Measurements from ENCODE around the gene CAMSAP2.

CAMSAP2 gene

GRCh38 chr1:200714504-200715187 is 24.0 kb upstream of the CAMSAP2 start:
- no peak for DNase-seq (ENCODE audit: extremely low spot score)
- TF ChIP-seq CTCF (IDR thresholded peaks at IDR 0.05; ENCODE audit: control extremely low read depth, extremely low read depth, low read depth, missing control alignments) = no peak
- ChIA-PET POLR2A (no interaction called here), CTCF (interaction anchor here (1.2 to 1.3 kb wide), 4 partner anchors 11 to 89 kb away, joined by 3 to 4 read pairs (median 3); no protein-coding TSS in a partner anchor)

GRCh38 chr1:200720199-200720598 is 18.5 kb upstream of the CAMSAP2 start:
- TF ChIP-seq CTCF (IDR thresholded peaks at IDR 0.05; ENCODE audit: control extremely low read depth, extremely low read depth, low read depth, missing control alignments) = no peak
- CTCF ChIA-PET = interaction anchor here (0.9 to 1.4 kb wide), 4 partner anchors 9 to 128 kb away, joined by 3 to 6 read pairs (median 4); no protein-coding TSS in a partner anchor
- POLR2A ChIA-PET = no interaction called here
- no peak for DNase-seq (ENCODE audit: extremely low spot score)

DNA sequence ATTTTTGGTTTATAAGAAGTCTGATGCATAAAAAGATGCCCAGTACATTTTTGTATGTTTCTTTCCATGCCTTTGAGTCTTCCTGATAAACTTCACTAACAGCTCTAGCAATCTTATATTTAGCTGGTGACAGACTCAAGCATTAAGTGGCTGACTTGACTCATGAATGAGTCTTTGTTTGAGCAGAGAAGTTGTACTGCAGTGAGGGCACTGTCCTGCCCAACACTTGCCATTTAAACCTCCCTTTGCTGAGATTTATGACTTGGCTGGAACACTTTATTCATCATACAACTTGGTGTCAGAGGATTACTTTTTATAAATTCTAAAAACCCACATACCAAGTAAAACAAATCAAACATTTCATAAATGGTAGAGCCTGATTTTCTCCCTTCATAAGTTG is 14.6 kb upstream of the CAMSAP2 start:
- ChIA-PET POLR2A (no interaction called here), CTCF (no interaction called here)
- no peak for TF ChIP-seq CTCF (IDR thresholded peaks at IDR 0.05; ENCODE audit: control extremely low read depth, extremely low read depth, low read depth, missing control alignments)
- no peak for DNase-seq (ENCODE audit: extremely low spot score)

DNA sequence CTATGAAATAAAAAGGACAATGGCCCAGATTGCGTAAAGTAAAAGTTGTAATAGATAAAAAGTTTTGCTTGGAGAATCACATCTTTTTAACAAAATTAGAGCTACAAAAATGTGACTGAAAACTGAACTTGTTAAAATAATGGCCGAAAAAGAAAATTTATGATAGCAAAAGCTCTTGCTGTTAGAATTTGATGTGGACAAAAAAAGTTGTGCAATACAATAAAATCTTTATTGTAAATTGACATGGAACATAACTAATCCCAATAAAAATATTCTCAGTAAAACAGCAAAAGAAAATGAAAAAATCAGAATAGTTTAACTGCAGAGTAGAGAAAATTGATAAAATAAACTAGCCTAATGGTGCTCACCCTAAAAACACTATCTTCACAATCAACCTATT is 11.4 kb upstream of the CAMSAP2 start:
- ChIA-PET CTCF (interaction anchor here (1.3 kb wide), 1 partner anchor 11 kb away, joined by 5 read pairs; the partner anchor contains the start of gene CAMSAP2), POLR2A (no interaction called here)
- DNase-seq (ENCODE audit: extremely low spot score) = no peak
- no peak for TF ChIP-seq CTCF (IDR thresholded peaks at IDR 0.05; ENCODE audit: control extremely low read depth, extremely low read depth, low read depth, missing control alignments)

DNA sequence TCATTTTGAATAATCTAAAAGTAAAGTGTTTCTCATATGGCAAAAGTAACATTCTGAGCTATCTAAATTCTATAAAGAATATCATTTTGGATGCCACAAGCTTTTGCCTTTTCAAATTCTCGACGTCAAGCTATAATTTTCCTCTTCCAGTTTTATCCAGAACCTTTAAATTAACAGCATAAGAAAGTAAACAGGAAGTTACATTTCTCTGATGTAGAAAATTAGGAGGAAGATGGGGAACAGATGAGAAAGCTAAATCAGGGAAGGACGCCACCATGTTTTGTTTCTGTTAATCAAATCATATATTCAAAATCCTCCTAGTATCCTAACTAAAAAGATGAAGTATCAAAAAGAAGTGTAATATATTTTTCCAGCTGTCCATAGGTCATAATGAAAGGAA is 8.8 kb upstream of the CAMSAP2 start:
- no peak for TF ChIP-seq CTCF (IDR thresholded peaks at IDR 0.05; ENCODE audit: control extremely low read depth, extremely low read depth, low read depth, missing control alignments)
- DNase-seq (ENCODE audit: extremely low spot score) = no peak
- ChIA-PET CTCF (interaction anchor here (1.5 to 1.6 kb wide), 3 partner anchors 12 to 285 kb away, joined by 3 to 4 read pairs (median 3); no protein-coding TSS in a partner anchor), POLR2A (no interaction called here)

DNA sequence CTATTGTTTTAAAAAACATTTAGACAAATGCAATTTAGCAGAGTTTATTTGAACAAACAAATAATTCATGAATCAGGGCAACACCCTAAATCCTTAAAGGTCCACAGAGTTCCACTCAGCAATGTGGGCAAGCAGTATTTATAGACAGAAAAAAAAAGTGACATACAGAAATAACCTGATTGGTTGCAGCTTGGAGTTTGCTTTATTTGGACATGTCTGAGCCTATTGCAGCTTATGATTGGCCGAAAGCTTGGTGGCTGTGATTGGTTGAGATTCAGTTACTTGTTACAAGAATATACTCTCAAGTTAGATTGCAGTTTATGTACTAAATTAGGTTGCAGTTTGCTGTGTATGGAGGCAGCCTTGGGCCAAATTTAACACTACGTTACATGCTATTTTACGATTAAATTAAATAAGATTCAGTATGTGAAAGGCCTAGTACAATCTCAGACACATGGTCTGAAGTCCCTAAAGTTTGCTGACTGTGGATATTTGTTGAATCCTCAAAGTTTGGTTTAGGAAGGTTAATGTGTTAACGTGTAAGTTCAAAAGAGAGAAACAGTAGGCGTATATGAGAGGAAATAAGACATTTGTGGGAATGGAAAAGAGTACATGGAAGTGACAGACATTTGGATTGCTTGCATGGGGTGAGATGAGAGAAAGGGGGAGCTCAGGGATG is 6.9 kb upstream of the CAMSAP2 start:
- no peak for TF ChIP-seq CTCF (IDR thresholded peaks at IDR 0.05; ENCODE audit: control extremely low read depth, extremely low read depth, low read depth, missing control alignments)
- DNase-seq (ENCODE audit: extremely low spot score) = no peak
- ChIA-PET CTCF (interaction anchor here (1.1 to 1.3 kb wide), 2 partner anchors 12 to 28 kb away, joined by 3 read pairs; no protein-coding TSS in a partner anchor), POLR2A (no interaction called here)
